SU-DHL-6 (cell line): ENCODE results near the gene UCHL1.

Source experiments
- H2AFZ ChIP-seq: fragments of 200-600 bp; sonication (generic); 2 replicates; pipeline ENCODE4 v1.6.1; 2014; ENCODE audit warnings: low read depth, mild to moderate bottlenecking, moderate library complexity, mixed read lengths, antibody characterized with exemption, low read length; ENCODE audit not compliant: severe bottlenecking
- H3F3A ChIP-seq: fragments of 200-600 bp; shearing (Covaris generic); 2 replicates; pipeline ENCODE4 v1.6.0; 2016; ENCODE audit warnings: antibody characterized with exemption, mild to moderate bottlenecking; ENCODE audit not compliant: insufficient read depth
- H3K27ac ChIP-seq: fragments of 200-600 bp; sonication (generic); 2 replicates; pipeline ENCODE4 v1.5.1; 2016; ENCODE audit warnings: low read depth, mild to moderate bottlenecking, low read length, moderate library complexity, mixed read lengths
- H3K27me3 ChIP-seq: fragments of 200-600 bp; sonication (generic), shearing (Covaris generic); 2 replicates; pipeline ENCODE4 v1.6.0; 2014; ENCODE audit warnings: mild to moderate bottlenecking, low read length
- H3K36me3 ChIP-seq: fragments of 200-600 bp; sonication (generic); 2 replicates; pipeline ENCODE4 v1.6.1; 2014; ENCODE audit warnings: mild to moderate bottlenecking, low read length, mixed read lengths
- H3K4me2 ChIP-seq: fragments of 300-600, 200-600 bp; shearing (Covaris generic), sonication (generic); 2 replicates; pipeline ENCODE4 v1.6.0; 2014; ENCODE audit warnings: low read length, low read depth, mild to moderate bottlenecking; ENCODE audit not compliant: poor library complexity, severe bottlenecking
- H3K4me3 ChIP-seq: fragments of 200-600 bp; sonication (generic); 2 replicates; pipeline ENCODE4 v1.5.1; 2014; ENCODE audit warnings: antibody characterized with exemption, low read length, mild to moderate bottlenecking, mixed read lengths; ENCODE audit not compliant: insufficient read depth, poor library complexity, severe bottlenecking
- H3K79me2 ChIP-seq: fragments of 200-600 bp; sonication (generic); 2 replicates; pipeline ENCODE4 v1.6.1; 2014; ENCODE audit warnings: mild to moderate bottlenecking, low read length, moderate library complexity; ENCODE audit not compliant: insufficient read depth
- H3K9ac ChIP-seq: fragments of 200-600 bp; sonication (generic); 2 replicates; pipeline ENCODE4 v1.7.0; 2014; ENCODE audit warnings: mild to moderate bottlenecking, low read length
- H3K9me2 ChIP-seq: fragments of 200-600 bp; sonication (generic); replicated peaks from 2 replicates; pipeline ENCODE4 v1.6.1; 2014; ENCODE audit warnings: low read length; ENCODE audit not compliant: insufficient read depth
- H3K9me3 ChIP-seq: fragments of 200-600 bp; sonication (generic); 2 replicates; pipeline ENCODE4 v1.6.1; 2014; ENCODE audit warnings: low read length, mixed read lengths; ENCODE audit not compliant: insufficient read depth
- H4K20me1 ChIP-seq: fragments of 200-600 bp; sonication (generic); 2 replicates; pipeline ENCODE4 v1.6.1; 2014; ENCODE audit warnings: low read depth, mild to moderate bottlenecking, antibody characterized with exemption, low read length, moderate library complexity, mixed read lengths
- EZH2phosphoT487 ChIP-seq: fragments of 200-600 bp; sonication (generic), shearing (Covaris generic); conservative IDR thresholded peaks from 2 replicates; pipeline ENCODE4 v1.6.1; 2018; ENCODE audit warnings: mild to moderate bottlenecking, antibody characterized with exemption, low read length, moderate library complexity, mixed read lengths
- TF ChIP-seq, protein P1 (sequence below): fragments of 200-600 bp; sonication (generic); IDR thresholded peaks from one replicate; pipeline ENCODE4 v1.5.1; 2017; ENCODE audit warnings: antibody characterized with exemption, mild to moderate bottlenecking, low read length, moderate library complexity; ENCODE audit not compliant: insufficient read depth, poor library complexity, severe bottlenecking

The UCHL1 gene

GRCh38 chr4:41287005-41287404, 30.3 kb downstream of the UCHL1 start:
- no peaks in the 10 kb centered on the region for H3F3A ChIP-seq
- H3K4me3 ChIP-seq, result no peak overlapping the region
- peaks cover 12% of the 10 kb centered on the region; the same call in 1 of the 2 replicates for H3K9me3 ChIP-seq
- H3K9ac ChIP-seq, result no peak overlapping the region
- H3K4me2 ChIP-seq, result no peak overlapping the region
- no peaks in the 10 kb centered on the region for H3K27me3 ChIP-seq
- H3K79me2 ChIP-seq, result no peaks in the 10 kb centered on the region
- no peak overlapping the region for H2AFZ ChIP-seq
- H4K20me1 ChIP-seq, result no peaks in the 10 kb centered on the region
- H3K27ac ChIP-seq, result no peak overlapping the region
- H3K9me2 ChIP-seq, result no peaks in the 10 kb centered on the region
- no peak for TF ChIP-seq EZH2phosphoT487
- TF ChIP-seq, protein P1, sequence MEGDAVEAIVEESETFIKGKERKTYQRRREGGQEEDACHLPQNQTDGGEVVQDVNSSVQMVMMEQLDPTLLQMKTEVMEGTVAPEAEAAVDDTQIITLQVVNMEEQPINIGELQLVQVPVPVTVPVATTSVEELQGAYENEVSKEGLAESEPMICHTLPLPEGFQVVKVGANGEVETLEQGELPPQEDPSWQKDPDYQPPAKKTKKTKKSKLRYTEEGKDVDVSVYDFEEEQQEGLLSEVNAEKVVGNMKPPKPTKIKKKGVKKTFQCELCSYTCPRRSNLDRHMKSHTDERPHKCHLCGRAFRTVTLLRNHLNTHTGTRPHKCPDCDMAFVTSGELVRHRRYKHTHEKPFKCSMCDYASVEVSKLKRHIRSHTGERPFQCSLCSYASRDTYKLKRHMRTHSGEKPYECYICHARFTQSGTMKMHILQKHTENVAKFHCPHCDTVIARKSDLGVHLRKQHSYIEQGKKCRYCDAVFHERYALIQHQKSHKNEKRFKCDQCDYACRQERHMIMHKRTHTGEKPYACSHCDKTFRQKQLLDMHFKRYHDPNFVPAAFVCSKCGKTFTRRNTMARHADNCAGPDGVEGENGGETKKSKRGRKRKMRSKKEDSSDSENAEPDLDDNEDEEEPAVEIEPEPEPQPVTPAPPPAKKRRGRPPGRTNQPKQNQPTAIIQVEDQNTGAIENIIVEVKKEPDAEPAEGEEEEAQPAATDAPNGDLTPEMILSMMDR, result no peak
- no peaks in the 10 kb centered on the region for H3K36me3 ChIP-seq

GRCh38 chr4:41287852-41288251, 31.1 kb downstream of the UCHL1 start:
- TF ChIP-seq, protein P1, result no peak
- no peak for TF ChIP-seq EZH2phosphoT487
- Histone ChIP-seq H3K9ac (no peak overlapping the region), H3F3A (no peaks in the 10 kb centered on the region), H4K20me1 (no peaks in the 10 kb centered on the region), H3K4me3 (no peak overlapping the region), H3K4me2 (no peak overlapping the region), H3K9me2 (no peaks in the 10 kb centered on the region), H3K27me3 (no peaks in the 10 kb centered on the region), H3K9me3 (peaks cover 12% of the 10 kb centered on the region; the same call in 1 of the 2 replicates), H2AFZ (no peak overlapping the region), H3K36me3 (no peaks in the 10 kb centered on the region), H3K27ac (no peak overlapping the region), H3K79me2 (no peaks in the 10 kb centered on the region)

DNA sequence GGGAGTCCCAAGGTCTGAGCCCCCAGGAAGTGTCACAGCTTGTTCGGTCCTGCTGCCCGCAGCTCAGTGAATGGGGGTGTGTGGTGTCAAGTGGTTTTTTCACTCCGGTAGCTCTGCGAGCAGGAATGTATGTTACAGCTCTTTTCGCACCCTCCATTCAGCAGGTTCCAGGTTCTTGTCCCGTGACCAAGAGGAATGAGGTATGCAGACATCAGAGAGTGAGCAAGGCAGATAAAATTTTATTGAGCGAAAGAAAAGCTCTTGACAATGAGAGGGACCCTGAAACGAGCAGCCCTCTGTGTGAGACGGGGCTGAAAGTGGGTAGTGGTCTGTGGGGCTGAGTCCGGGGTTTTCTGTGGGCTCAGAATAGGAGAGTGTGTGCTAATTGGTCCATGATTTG, 31.5 kb downstream of the UCHL1 start:
- Histone ChIP-seq H4K20me1 (no peaks in the 10 kb centered on the region), H2AFZ (no peak overlapping the region), H3K9ac (no peak overlapping the region), H3K4me2 (no peak overlapping the region), H3K9me2 (no peaks in the 10 kb centered on the region), H3K36me3 (no peaks in the 10 kb centered on the region), H3K27me3 (no peaks in the 10 kb centered on the region), H3K79me2 (no peaks in the 10 kb centered on the region), H3K9me3 (peaks cover 16% of the 10 kb centered on the region; the same call in 1 of the 2 replicates), H3F3A (no peaks in the 10 kb centered on the region), H3K27ac (no peak overlapping the region), H3K4me3 (no peak overlapping the region)
- TF ChIP-seq, protein P1, result no peak
- TF ChIP-seq EZH2phosphoT487, result no peak
